Choroid plexus epithelial cell (primary cell): ENCODE results near the gene PHLDB1.

ENCODE experiments used
- DNase-seq: peaks from one replicate; pipeline ENCODE4 v3.0.0-alpha.2; 2010; ENCODE audit warnings: low read depth
- H3K4me3 ChIP-seq: 2 replicates; pipeline ENCODE4 v1.5.1; 2011; ENCODE audit warnings: low read depth, mild to moderate bottlenecking, control low read depth, low read length, moderate library complexity
- TF ChIP-seq, protein P1 (sequence below): conservative IDR thresholded peaks from 2 replicates; pipeline ENCODE4 v1.5.1; 2011; ENCODE audit warnings: low read depth, mild to moderate bottlenecking, control low read depth, inconsistent platforms, low read length, moderate library complexity

PHLDB1 gene

DNA sequence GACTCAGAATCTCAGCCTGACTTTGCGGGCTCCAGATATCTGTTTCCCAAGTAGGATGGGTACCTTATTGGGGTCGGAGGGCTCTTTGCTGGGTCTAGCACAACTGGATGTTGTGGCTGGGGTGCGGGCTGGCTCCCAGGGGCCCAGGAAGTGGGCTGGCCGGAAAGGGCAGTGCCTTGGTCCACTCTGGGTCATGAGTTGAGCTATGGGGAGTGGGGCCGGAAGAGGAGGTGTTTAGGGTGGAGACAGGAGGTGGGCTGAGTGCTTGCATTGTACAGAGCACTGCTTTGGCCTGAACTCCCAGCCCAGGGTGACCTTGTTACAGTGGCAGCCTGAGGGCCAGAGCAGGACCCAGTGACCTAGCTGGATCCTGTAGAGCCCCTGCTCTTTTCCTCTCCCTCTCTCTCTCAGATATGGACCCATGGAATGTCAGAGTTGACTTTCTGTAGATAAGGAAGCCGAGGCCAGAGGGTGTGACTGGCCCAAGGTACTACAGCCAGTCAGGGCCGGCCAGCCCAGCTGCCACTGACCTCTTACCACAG lies 13.2 kb downstream of the PHLDB1 start:
- TF ChIP-seq, protein P1, sequence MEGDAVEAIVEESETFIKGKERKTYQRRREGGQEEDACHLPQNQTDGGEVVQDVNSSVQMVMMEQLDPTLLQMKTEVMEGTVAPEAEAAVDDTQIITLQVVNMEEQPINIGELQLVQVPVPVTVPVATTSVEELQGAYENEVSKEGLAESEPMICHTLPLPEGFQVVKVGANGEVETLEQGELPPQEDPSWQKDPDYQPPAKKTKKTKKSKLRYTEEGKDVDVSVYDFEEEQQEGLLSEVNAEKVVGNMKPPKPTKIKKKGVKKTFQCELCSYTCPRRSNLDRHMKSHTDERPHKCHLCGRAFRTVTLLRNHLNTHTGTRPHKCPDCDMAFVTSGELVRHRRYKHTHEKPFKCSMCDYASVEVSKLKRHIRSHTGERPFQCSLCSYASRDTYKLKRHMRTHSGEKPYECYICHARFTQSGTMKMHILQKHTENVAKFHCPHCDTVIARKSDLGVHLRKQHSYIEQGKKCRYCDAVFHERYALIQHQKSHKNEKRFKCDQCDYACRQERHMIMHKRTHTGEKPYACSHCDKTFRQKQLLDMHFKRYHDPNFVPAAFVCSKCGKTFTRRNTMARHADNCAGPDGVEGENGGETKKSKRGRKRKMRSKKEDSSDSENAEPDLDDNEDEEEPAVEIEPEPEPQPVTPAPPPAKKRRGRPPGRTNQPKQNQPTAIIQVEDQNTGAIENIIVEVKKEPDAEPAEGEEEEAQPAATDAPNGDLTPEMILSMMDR, result no peak
- peak overlapping the region; percentile 69 for H3K4me3 ChIP-seq
- no peak for DNase-seq

DNA sequence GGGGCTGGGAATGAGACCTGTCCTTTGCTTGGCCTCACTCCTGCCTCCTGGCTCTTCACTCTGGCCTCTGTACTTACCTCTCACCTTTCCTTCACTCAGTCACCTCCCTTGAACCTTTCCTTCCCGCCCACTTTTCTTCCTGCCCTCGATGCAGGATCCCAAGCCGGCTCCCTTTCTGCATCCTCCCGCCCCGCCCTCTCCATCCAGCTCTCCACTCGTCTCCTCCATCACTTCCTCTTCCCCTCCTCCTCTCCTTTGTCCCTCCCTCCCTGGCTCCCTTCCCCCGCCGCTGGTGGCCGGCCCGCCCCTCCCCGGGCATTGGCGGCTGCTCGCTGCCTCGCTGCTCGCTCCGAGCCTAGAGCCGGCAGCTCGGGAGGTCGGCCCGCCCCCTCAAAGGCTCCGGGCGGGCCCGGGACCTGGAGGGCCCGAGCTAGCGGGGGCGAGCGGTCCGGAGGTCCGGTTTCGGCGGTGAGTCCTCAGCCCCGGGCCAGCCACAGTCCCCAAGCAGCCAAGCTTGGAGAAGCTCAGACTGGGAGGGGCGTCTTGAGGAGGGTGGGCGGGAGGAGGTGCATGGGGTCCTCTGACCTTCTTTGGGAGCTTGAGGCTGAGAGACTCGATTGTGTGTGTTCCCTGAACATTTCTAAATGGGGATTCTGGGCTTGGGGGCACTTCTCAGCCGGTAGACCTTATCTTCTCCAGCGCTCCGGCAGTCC lies 13.8 kb downstream of the PHLDB1 start:
- DNase-seq, result peak; percentile 90
- H3K4me3 ChIP-seq, result peak overlapping the region; percentile 69
- TF ChIP-seq, protein P1, result no peak

DNA sequence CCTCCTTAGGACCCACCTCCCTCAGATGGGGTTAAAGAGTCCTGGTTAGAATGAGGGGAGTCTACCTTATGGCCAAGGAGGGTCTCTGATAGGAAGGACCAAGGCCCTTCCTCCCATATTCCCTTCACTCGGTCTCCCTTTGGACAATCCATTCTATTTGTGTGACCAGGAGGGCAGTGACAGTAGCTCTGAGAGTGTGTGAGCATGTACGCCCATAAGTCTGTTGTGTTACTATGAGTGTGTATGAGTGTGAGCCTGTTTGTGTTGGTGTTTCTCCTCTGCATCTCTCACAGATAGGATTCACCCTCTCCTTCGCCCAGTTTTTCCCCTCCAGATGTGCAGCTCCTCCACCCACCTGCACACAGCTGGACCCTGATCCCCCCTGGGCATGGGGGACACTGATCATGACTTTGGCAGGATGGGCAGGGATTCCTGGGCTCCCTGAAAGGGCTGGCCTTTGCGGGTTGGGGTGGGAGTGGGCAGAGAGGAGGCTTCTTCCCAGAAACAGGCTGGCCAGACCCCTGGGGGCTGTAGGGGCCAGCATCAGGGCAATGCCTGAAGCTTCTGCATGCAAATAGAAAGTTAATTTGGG lies 14.5 kb downstream of the PHLDB1 start:
- H3K4me3 ChIP-seq, result peak overlapping the region; percentile 69
- DNase-seq, result no peak
- TF ChIP-seq, protein P1, result no peak

DNA sequence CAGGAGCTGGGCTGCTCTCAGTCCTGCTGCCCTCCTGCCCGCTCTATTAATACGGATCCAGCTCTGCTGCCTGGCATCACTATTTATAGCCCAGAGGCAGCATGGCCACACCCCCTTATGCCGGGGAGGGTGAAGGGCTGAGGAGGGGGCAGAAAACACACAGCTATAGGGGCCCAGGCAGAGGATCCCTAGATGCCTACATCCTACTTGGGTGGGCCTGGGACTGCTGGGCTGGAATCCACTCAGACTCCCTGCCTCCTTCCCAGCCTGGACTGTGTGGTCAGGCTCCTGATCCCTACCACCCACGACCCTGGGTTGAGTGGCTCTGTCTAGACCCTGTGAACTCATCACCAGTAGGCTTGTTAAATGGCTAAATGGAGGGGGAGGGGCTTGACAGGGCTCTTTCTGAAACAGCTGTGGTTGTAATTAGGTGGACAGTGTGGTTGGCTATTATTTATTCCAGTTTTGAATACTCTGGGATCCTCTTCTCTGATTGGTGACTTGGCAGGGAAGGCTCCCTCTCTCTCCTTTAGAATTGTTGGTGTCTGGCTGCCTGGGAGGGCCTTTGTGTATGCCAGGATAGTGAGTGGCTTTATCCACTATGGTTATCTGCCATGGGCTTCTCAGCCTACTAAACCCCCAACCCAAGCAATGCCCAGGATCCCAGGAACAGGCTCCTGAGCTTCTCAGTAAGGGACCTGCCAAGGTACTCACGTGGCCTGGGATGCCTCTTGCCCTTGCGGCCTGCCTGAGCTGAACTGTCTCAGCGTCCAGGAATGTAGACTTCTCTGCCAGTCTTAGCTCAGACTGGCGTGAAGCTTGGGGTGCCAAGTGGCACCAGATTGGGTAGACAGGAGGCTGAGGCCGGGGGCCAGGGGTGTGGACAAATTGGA lies 15.2 kb downstream of the PHLDB1 start:
- TF ChIP-seq, protein P1, result no peak
- peak overlapping the region; percentile 69 for H3K4me3 ChIP-seq
- peak; percentile 70 for DNase-seq

DNA sequence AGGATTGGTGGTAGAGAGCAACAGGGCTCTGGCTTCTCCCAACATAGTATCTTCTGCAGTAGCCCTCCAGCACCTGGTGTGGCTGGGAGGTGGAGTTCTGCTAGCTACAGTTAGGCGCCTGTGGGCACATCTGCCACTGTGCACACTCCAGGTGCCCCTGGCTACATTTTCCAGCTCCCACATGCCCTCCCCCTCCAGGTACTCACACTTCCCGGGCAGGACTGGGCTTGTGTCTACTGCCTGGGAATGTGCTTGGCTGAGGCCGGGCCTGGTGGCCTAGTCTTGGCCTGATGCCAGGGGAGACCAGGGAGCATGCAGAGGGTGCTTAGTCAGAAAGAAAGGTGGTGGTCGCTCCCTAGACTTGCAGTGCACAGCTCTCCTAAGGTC lies 15.8 kb downstream of the PHLDB1 start:
- TF ChIP-seq, protein P1, result no peak
- peak overlapping the region; percentile 8 for H3K4me3 ChIP-seq
- DNase-seq, result peak; percentile 56

DNA sequence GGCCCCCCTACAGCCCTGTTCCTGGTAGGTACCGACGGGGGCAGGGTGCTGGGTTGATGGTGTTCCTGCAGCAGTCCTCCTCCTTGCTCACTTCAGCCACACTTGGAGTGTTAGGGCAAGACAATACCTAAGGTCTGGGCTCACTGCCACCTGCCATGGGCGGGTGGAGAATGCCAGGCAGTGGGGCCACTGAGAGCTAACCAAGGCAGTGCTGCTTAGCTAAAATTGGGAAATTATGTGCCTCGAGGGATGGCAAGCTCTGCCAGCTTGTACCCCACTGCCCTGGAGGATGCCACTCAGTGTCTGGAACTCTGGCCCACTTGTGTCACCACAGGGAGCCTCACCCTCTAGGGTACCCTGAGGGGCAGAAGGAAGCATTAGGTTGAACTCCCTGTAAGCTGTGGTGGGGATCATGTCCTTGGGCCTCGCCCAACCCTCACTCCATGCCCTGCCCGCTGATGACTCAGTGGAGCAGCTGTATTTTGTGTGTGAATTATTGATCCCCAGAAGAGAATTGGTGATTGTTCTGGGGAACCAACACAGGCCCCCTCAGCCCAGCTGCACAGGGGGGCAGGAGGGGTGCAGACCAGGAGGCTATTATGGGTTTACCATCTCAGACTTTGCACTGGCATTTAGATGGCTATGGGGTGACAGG lies 17.7 kb downstream of the PHLDB1 start:
- DNase-seq, result no peak
- no peak overlapping the region for H3K4me3 ChIP-seq
- TF ChIP-seq, protein P1, result no peak
